Keratinocyte (primary cell): ENCODE measurements around the gene DLL1. TPM values are rescaled to one million over a fixed set of nuclear protein-coding genes. Genes with fewer than 3 reads are reported as not detected.

Source experiments
- DNase-seq: peaks from one replicate; pipeline ENCODE4 v3.0.0-alpha.2; 2011; ENCODE audit warnings: low read depth, missing footprints, low spot score
- FAIRE-seq: peaks from 2 replicates; lab custom pipeline; 2011; peaks lifted over from hg19 to GRCh38; lab: Jason Lieb, UNC
- H2AFZ ChIP-seq: 2 replicates; pipeline ENCODE4 v1.6.0; 2012; ENCODE audit warnings: low read length, control low read depth, inconsistent platforms; ENCODE audit not compliant: control insufficient read depth
- H3K27ac ChIP-seq: 2 replicates; pipeline ENCODE4 v1.5.1; 2011; ENCODE audit warnings: low read length; ENCODE audit not compliant: control insufficient read depth, insufficient read depth
- H3K27me3 ChIP-seq: 3 replicates; pipeline ENCODE4 v1.6.0; 2011; ENCODE audit warnings: low read length; ENCODE audit not compliant: control insufficient read depth, insufficient read depth; ENCODE audit errors: extremely low read depth
- H3K36me3 ChIP-seq, 2 experiments: 2 replicates in 1 of 2; 3 replicates in 1 of 2; pipeline ENCODE4 v1.5.1; 2011; ENCODE audit warnings: low read length in 2 of 2, mild to moderate bottlenecking in 1 of 2; ENCODE audit not compliant: control insufficient read depth in 2 of 2, insufficient read depth in 2 of 2; ENCODE audit errors: extremely low read depth in 1 of 2
- H3K4me1 ChIP-seq: 3 replicates; pipeline ENCODE4 v1.5.1; 2011; ENCODE audit warnings: low read length; ENCODE audit not compliant: control insufficient read depth, insufficient read depth; ENCODE audit errors: extremely low read depth
- H3K4me2 ChIP-seq: 3 replicates; pipeline ENCODE4 v1.6.0; 2011; ENCODE audit warnings: low read depth, low read length; ENCODE audit not compliant: control insufficient read depth, insufficient read depth; ENCODE audit errors: extremely low read depth
- H3K4me3 ChIP-seq, 3 experiments: fragments of 200-600 bp in 1 of 3; sonication (generic) in 1 of 3; 2 replicates in 2 of 3; 3 replicates in 1 of 3; pipeline ENCODE4 v1.5.1; 2011 to 2016; ENCODE audit warnings: low read length in 3 of 3, mild to moderate bottlenecking in 3 of 3, control low read depth in 2 of 3, inconsistent platforms in 1 of 3, low read depth in 1 of 3, mixed read lengths in 1 of 3, mixed run types in 1 of 3, moderate library complexity in 1 of 3; ENCODE audit not compliant: control insufficient read depth in 2 of 3, insufficient read depth in 2 of 3; ENCODE audit errors: extremely low read depth in 1 of 3
- H3K79me2 ChIP-seq: 2 replicates; pipeline ENCODE4 v1.6.0; 2012; ENCODE audit warnings: low read length; ENCODE audit not compliant: control insufficient read depth, insufficient read depth
- H3K9ac ChIP-seq: 3 replicates; pipeline ENCODE4 v1.6.0; 2011; ENCODE audit warnings: low read length; ENCODE audit not compliant: control insufficient read depth, insufficient read depth; ENCODE audit errors: extremely low read depth
- H3K9me1 ChIP-seq: 3 replicates; pipeline ENCODE4 v1.6.0; 2011; ENCODE audit warnings: low read length; ENCODE audit not compliant: control insufficient read depth, insufficient read depth; ENCODE audit errors: extremely low read depth
- H3K9me3 ChIP-seq: 2 replicates; pipeline ENCODE4 v1.5.1; 2012; ENCODE audit warnings: low read depth, low read length; ENCODE audit not compliant: control insufficient read depth
- H4K20me1 ChIP-seq: 3 replicates; pipeline ENCODE4 v1.6.0; 2011; ENCODE audit warnings: low read length; ENCODE audit not compliant: control insufficient read depth, insufficient read depth; ENCODE audit errors: extremely low read depth
- CTCF ChIP-seq, 3 experiments: IDR thresholded peaks in 1 of 3; conservative IDR thresholded peaks in 1 of 3; optimal IDR thresholded peaks in 1 of 3; 2 replicates in 2 of 3; 3 replicates in 1 of 3; pipeline versions ENCODE3 to v1.5.1; 2011; ENCODE audit warnings: low read length in 3 of 3, mild to moderate bottlenecking in 3 of 3, moderate library complexity in 2 of 3, control low read depth in 1 of 3, inconsistent platforms in 1 of 3; ENCODE audit not compliant: insufficient read depth in 2 of 3; ENCODE audit errors: extremely low read depth in 1 of 3
- EZH2 ChIP-seq: IDR thresholded peaks from one replicate; pipeline ENCODE4 v1.6.1; 2012; ENCODE audit warnings: inconsistent platforms, mild to moderate bottlenecking, low read length, moderate library complexity
- dilution Hi-C: fragments of 300-500 bp; cut with MboI; formaldehyde crosslinking; loops from one replicate; pipeline ENCODE4 v1.7.0; 2020; ENCODE audit warnings: low sequenced_read_pairs; ENCODE audit not compliant: extremely low pct_ligation_motif_present
- polyA plus RNA-seq, 5 experiments: library from polyadenylated mRNA; depleted of rRNA in 3 of 5; stranded (reverse) in 3 of 5; stranded (forward) in 1 of 5; unstranded in 1 of 5; fragments of >200 nt; gene quantifications; 1 replicate in 1 of 5; 2 replicates in 3 of 5; 3 replicates in 1 of 5; pipeline versions ENCODE4 v1.2.1 to v1.2.3, GENCODE V29; 2011 to 2012; ENCODE audit warnings: missing spikeins in 2 of 5, low read depth in 1 of 5, low replicate concordance in 1 of 5

Gene DLL1
- polyA plus RNA-seq, 1 donor (not counting 4 experiments of a cell fraction or from before 2014, with no cell fraction given) = 8.2 TPM

GRCh38 chr6:170301184-170301583 lies 10.3 kb upstream of the DLL1 start:
- Histone ChIP-seq H3K27me3 (no peaks in the 10 kb centered on the region), H3K4me3 (no peak overlapping the region), H3K9me1 (no peaks in the 10 kb centered on the region), H4K20me1 (no peaks in the 10 kb centered on the region), H2AFZ (no peak overlapping the region), H3K79me2 (peaks cover 3% of the 10 kb centered on the region), H3K4me1 (peaks cover 8% of the 10 kb centered on the region), H3K9ac (no peak overlapping the region), H3K36me3 (no peaks in the 10 kb centered on the region), H3K9me3 (peaks cover 3% of the 10 kb centered on the region), H3K4me2 (no peak overlapping the region), H3K27ac (no peak overlapping the region)
- FAIRE-seq (no peak), DNase-seq (no peak)
- dilution Hi-C loops = no loop called here
- no peak for TF ChIP-seq CTCF (optimal IDR thresholded peaks at IDR 0.05 in 1 of 3, IDR thresholded peaks at IDR 0.05 in 1 of 3, conservative IDR thresholded peaks at IDR 0.05 in 1 of 3; ENCODE audit: extremely low read depth in 1 of 3, insufficient read depth in 2 of 3, low read length in 3 of 3)
- TF ChIP-seq EZH2 = no peak

GRCh38 chr6:170298688-170299087 lies 7.8 kb upstream of the DLL1 start:
- Histone ChIP-seq H3K4me2 (no peak overlapping the region), H3K27ac (no peak overlapping the region), H3K36me3 (no peaks in the 10 kb centered on the region), H3K9me3 (peaks cover 3% of the 10 kb centered on the region), H3K4me1 (peaks cover 9% of the 10 kb centered on the region), H3K9ac (no peak overlapping the region), H2AFZ (no peak overlapping the region), H3K79me2 (no peaks in the 10 kb centered on the region), H4K20me1 (no peaks in the 10 kb centered on the region), H3K27me3 (no peaks in the 10 kb centered on the region), H3K9me1 (no peaks in the 10 kb centered on the region), H3K4me3 (no peak overlapping the region)
- DNase-seq = no peak
- TF ChIP-seq CTCF (optimal IDR thresholded peaks at IDR 0.05 in 1 of 3, IDR thresholded peaks at IDR 0.05 in 1 of 3, conservative IDR thresholded peaks at IDR 0.05 in 1 of 3; ENCODE audit: extremely low read depth in 1 of 3, insufficient read depth in 2 of 3, low read length in 3 of 3) = no peak
- no peak for TF ChIP-seq EZH2
- FAIRE-seq = peak; percentile 5
- dilution Hi-C loops = no loop called here
